GM12878 (cell line): ENCODE measurements around the gene PELO. TPM values are rescaled to one million over a fixed set of nuclear protein-coding genes. Genes with fewer than 3 reads are reported as not detected.

Source experiments
- ATAC-seq: fragments of 200-7000 bp; cut with Tn5 transposase; 3 replicates; pipeline ENCODE4 v1.9.1; 2020; ENCODE audit warnings: mild to moderate bottlenecking, moderate library complexity
- BruUV-seq: library from RNA; stranded (reverse); fragments of 400-500 nt; replicated peaks from 2 replicates; lab custom pipeline; 2021; lab: Mats Ljungman, UMichigan
- CTCF ChIA-PET: fragments of 300-600 bp; sonication (Branson Sonifier 250); formaldehyde crosslinking; extraction: SDS; loops from one replicate; lab custom pipeline; 2021; ENCODE audit warnings: inconsistent platforms; lab: Yijun Ruan, JAX
- POLR2A ChIA-PET: fragments of 350-600 bp; formaldehyde crosslinking; extraction: SDS; loops from one replicate; lab custom pipeline; 2021; ENCODE audit warnings: inconsistent platforms; lab: Charles Lee
- RAD21 ChIA-PET: fragments of 300-600 bp; sonication (Branson Sonifier 250); formaldehyde crosslinking; loops from one replicate; lab custom pipeline; 2023; ENCODE audit warnings: antibody characterized with exemption; ENCODE audit not compliant: unreplicated experiment; lab: Charles Lee
- SMC1A ChIA-PET: fragments of 300-600 bp; sonication (Branson Sonifier 250); formaldehyde crosslinking; loops from one replicate; lab custom pipeline; 2023; ENCODE audit not compliant: unreplicated experiment, uncharacterized antibody; lab: Charles Lee
- DNase-seq: peaks from one replicate; pipeline ENCODE4 v3.0.0-alpha.2; 2011; ENCODE audit warnings: low read depth, low spot score
- FAIRE-seq: peaks from 3 replicates; lab custom pipeline; 2011; peaks lifted over from hg19 to GRCh38; lab: Jason Lieb, UNC
- H2AFZ ChIP-seq: 2 replicates; pipeline ENCODE4 v1.6.0; 2011; ENCODE audit warnings: low read depth, low read length, control low read depth; ENCODE audit not compliant: control insufficient read depth
- H3K27ac ChIP-seq: 2 replicates; pipeline ENCODE4 v1.5.1; 2011; ENCODE audit warnings: control low read depth; ENCODE audit not compliant: control insufficient read depth, insufficient read depth
- H3K27me3 ChIP-seq, 2 experiments: replicated peaks in 1 of 2; 2 replicates each; pipeline versions ENCODE4 v1.6.0 to v1.6.1; 2011; ENCODE audit warnings: low read length in 1 of 2; ENCODE audit not compliant: control insufficient read depth in 2 of 2, insufficient read depth in 2 of 2
- H3K36me3 ChIP-seq, 2 experiments: 2 replicates each; pipeline ENCODE4 v1.5.1; 2011; ENCODE audit warnings: low read length in 1 of 2; ENCODE audit not compliant: control insufficient read depth in 2 of 2, insufficient read depth in 2 of 2
- H3K4me1 ChIP-seq: 2 replicates; pipeline ENCODE4 v1.6.1; 2011; ENCODE audit warnings: mild to moderate bottlenecking, low read length, moderate library complexity, mixed read lengths; ENCODE audit not compliant: control insufficient read depth, insufficient read depth
- H3K4me2 ChIP-seq: 2 replicates; pipeline ENCODE4 v1.6.0; 2011; ENCODE audit warnings: control low read depth; ENCODE audit not compliant: control insufficient read depth, insufficient read depth
- H3K4me3 ChIP-seq: fragments of 200-600 bp; sonication (generic); 2 replicates; pipeline ENCODE4 v1.5.1; 2016
- H3K79me2 ChIP-seq: 2 replicates; pipeline ENCODE4 v1.6.0; 2011; ENCODE audit warnings: low read length; ENCODE audit not compliant: control insufficient read depth, insufficient read depth
- H3K9ac ChIP-seq: 2 replicates; pipeline ENCODE4 v1.8.0; 2011; ENCODE audit warnings: low read length, control low read depth, mixed read lengths; ENCODE audit not compliant: control insufficient read depth, insufficient read depth
- H3K9me3 ChIP-seq: replicated peaks from 3 replicates; pipeline ENCODE4 v1.5.1; 2011; ENCODE audit warnings: mild to moderate bottlenecking, low read length; ENCODE audit not compliant: control insufficient read depth, insufficient read depth
- H4K20me1 ChIP-seq: 2 replicates; pipeline ENCODE4 v1.6.0; 2011; ENCODE audit not compliant: control insufficient read depth, insufficient read depth
- BHLHE40 ChIP-seq, 2 experiments: fragments of 450-650 bp in 1 of 2; IDR thresholded peaks; 2 replicates each; pipeline ENCODE4 v1.6.1; 2011 to 2017; ENCODE audit warnings: low read depth in 2 of 2, borderline replicate concordance in 1 of 2, improper control_type of control experiment in 1 of 2, low read length in 1 of 2, mild to moderate bottlenecking in 1 of 2
- BMI1 ChIP-seq: fragments of 450-650 bp; IDR thresholded peaks from 2 replicates; pipeline ENCODE4 v1.6.1; 2016; ENCODE audit warnings: mild to moderate bottlenecking, moderate library complexity, borderline replicate concordance
- CHD2 ChIP-seq: IDR thresholded peaks from 2 replicates; pipeline ENCODE4 v1.6.1; 2011; ENCODE audit warnings: low read depth, low read length, improper control_type of control experiment, borderline replicate concordance
- CREB1 ChIP-seq: IDR thresholded peaks from 2 replicates; pipeline ENCODE4 v1.6.1; 2012; ENCODE audit warnings: low read depth, mild to moderate bottlenecking, inconsistent platforms
- ESRRA ChIP-seq: IDR thresholded peaks from 2 replicates; pipeline ENCODE4 v1.6.1; 2012; ENCODE audit warnings: mild to moderate bottlenecking, low read length, improper control_type of control experiment
- MEF2B ChIP-seq: fragments of 450-650 bp; IDR thresholded peaks from 2 replicates; pipeline ENCODE4 v1.6.1; 2018; ENCODE audit warnings: mild to moderate bottlenecking, moderate library complexity; ENCODE audit not compliant: partially characterized antibody, poor library complexity, severe bottlenecking
- MXI1 ChIP-seq: fragments of 150-350 bp; IDR thresholded peaks from 2 replicates; pipeline ENCODE4 v1.6.1; 2011; ENCODE audit warnings: low read depth, mild to moderate bottlenecking, inconsistent platforms, low read length, improper control_type of control experiment
- SKIL ChIP-seq: fragments of 450-650 bp; IDR thresholded peaks from 2 replicates; pipeline ENCODE4 v1.6.1; 2017; ENCODE audit warnings: mild to moderate bottlenecking, low read depth, inconsistent platforms; ENCODE audit not compliant: poor library complexity, severe bottlenecking
- SMARCA5 ChIP-seq: fragments of 450-650 bp; IDR thresholded peaks from 2 replicates; pipeline ENCODE4 v1.6.1; 2017; ENCODE audit warnings: mild to moderate bottlenecking
- SMC3 ChIP-seq: IDR thresholded peaks from 2 replicates; pipeline ENCODE4 v1.6.1; 2011; ENCODE audit warnings: low read length, improper control_type of control experiment, borderline replicate concordance
- SP1 ChIP-seq: IDR thresholded peaks from one replicate; pipeline ENCODE4 v1.6.1; 2011; ENCODE audit warnings: low read depth, low read length
- TCF12 ChIP-seq: IDR thresholded peaks from 2 replicates; pipeline ENCODE4 v1.6.1; 2011; ENCODE audit warnings: low read depth, mild to moderate bottlenecking, low read length
- WGBS: methylation state at CpG from one replicate; pipeline ENCODE4 v1.1.6; 2016; ENCODE audit warnings: low lambda C conversion rate; ENCODE audit not compliant: insufficient replicate concordance, insufficient coverage; ENCODE audit errors: missing lambda C conversion rate; 5-methylcytosine and 5-hydroxymethylcytosine counted together
- in situ Hi-C: fragments of 300-500 bp; cut with MboI; formaldehyde crosslinking; loops from 9 replicates; pipeline ENCODE4 v1.14.3; 2018; ENCODE audit warnings: mixed read lengths
- intact Hi-C: fragments of 100-400 bp; cut with micrococcal nuclease; formaldehyde crosslinking; loops from one replicate; pipeline ENCODE4 v1.14.2; 2022; ENCODE audit not compliant: unreplicated experiment
- polyA plus RNA-seq, 11 experiments: library from polyadenylated mRNA; depleted of rRNA in 4 of 11; unstranded in 6 of 11; stranded (reverse) in 5 of 11; fragments of >200 nt; fragmentation: Nextera tagmentation in 4 of 11; fragmentation: Illumina TruSeq in 1 of 11; extraction: Ambion mirVana in 4 of 11; extraction: Trizol in 1 of 11; gene quantifications; 1 replicate in 1 of 11; 2 replicates in 10 of 11; pipeline versions ENCODE4 v1.2.1 to v1.2.3, GENCODE V29; 2011 to 2016; ENCODE audit warnings: inconsistent platforms in 2 of 11, missing spikeins in 2 of 11, low read depth in 1 of 11
- total RNA-seq, 4 experiments: library from RNA; depleted of rRNA in 3 of 4; stranded (reverse); fragments of >200 nt in 3 of 4; fragmentation: Illumina TruSeq in 1 of 4; extraction: Trizol in 1 of 4; gene quantifications; 2 replicates each; pipeline versions ENCODE4 v1.2.1 to v1.2.3, GENCODE V29; 2013 to 2021
- TF ChIP-seq, protein P1 (sequence below): IDR thresholded peaks from 2 replicates; pipeline ENCODE4 v1.6.1; 2012; ENCODE audit warnings: low read depth, low read length, improper control_type of control experiment
- TF ChIP-seq, protein P2 (sequence below): fragments of 450-650 bp; conservative IDR thresholded peaks from 2 replicates; pipeline ENCODE4 v1.6.1; 2017; ENCODE audit warnings: mild to moderate bottlenecking, moderate library complexity

The PELO gene
- total and polyA plus RNA-seq, 10 of the 15 experiments (the other 5 are each of a cell fraction or from before 2014, with no cell fraction given) = 5.6 to 11.9 (median 8.7) TPM

GRCh38 chr5:52798938-52799337 is 11.2 kb downstream of the PELO start (continued):
- TF ChIP-seq ESRRA = no peak
- TF ChIP-seq, protein P1, sequence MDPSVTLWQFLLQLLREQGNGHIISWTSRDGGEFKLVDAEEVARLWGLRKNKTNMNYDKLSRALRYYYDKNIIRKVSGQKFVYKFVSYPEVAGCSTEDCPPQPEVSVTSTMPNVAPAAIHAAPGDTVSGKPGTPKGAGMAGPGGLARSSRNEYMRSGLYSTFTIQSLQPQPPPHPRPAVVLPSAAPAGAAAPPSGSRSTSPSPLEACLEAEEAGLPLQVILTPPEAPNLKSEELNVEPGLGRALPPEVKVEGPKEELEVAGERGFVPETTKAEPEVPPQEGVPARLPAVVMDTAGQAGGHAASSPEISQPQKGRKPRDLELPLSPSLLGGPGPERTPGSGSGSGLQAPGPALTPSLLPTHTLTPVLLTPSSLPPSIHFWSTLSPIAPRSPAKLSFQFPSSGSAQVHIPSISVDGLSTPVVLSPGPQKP = no peak

DNA sequence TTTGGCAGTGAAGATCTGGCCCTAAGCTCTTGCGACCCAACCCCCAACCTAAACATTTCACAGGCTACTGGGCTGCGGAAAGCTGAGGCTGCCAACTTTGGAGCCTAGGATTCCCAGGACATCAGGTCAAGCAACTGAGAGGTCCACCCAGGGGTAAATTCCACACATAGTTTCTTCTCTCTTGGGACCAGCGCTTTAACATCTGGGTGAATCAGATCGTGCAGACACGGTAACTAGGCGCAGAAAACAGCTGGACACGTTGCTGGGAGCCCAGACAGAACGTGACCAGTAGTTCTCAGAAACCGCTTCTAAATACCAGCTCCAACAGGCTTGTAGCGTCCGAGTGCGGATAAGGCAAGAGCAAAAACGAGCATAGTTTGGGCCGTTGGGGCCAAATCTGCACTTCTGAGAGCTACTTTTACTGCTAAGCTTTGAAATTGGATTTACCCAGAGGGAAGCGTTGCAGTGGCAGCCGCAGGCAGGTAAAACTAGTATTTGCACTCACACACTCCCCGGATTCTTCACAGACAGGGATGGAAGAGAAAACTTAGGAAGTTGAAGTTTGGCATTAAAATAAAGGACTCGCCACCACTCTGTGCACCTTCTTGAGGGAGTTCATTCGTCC is 11.8 kb downstream of the PELO start:
- ChIA-PET SMC1A (interaction anchor here (0.9 to 1.9 kb wide), 10 partner anchors 9 to 116 kb away, joined by 3 to 13 read pairs (median 4); partner anchors contain the start of genes ITGA1 and PELO), CTCF (interaction anchor here (0.9 to 2.0 kb wide), 7 partner anchors 9 to 310 kb away, joined by 3 to 11 read pairs (median 5); partner anchors contain the start of genes ITGA1, MOCS2 and PELO), POLR2A (interaction anchor here (0.6 to 1.5 kb wide), 6 partner anchors 10 to 1511 kb away, joined by 3 to 8 read pairs (median 3); partner anchors contain the start of genes ARL15 and MOCS2), RAD21 (interaction anchor here (1.1 to 1.5 kb wide), 5 partner anchors 10 to 116 kb away, joined by 3 to 7 read pairs (median 4); partner anchors contain the start of genes ITGA1 and PELO)
- H3K27me3 ChIP-seq = no peaks in the 10 kb centered on the region
- H3K36me3 ChIP-seq = no peaks in the 10 kb centered on the region
- in situ Hi-C loops = loop anchor here (10.0 kb wide), 1 partner anchor 295 kb away; no protein-coding TSS in a partner anchor
- H3K9me3 ChIP-seq = no peaks in the 10 kb centered on the region
- WGBS = under 1% methylated on average over 19 of the region's 19 CpGs
- DNase-seq (no peak), ATAC-seq (peak; percentile 27), FAIRE-seq (peak; percentile 62)
- H2AFZ ChIP-seq = peak overlapping the region; percentile 95
- peak overlapping the region; percentile 72 for H3K9ac ChIP-seq
- BruUV-seq = TSS peak; percentile 95
- peak overlapping the region; percentile 90 for H3K4me3 ChIP-seq
- peaks cover 3% of the 10 kb centered on the region; the same call in 1 of the 2 replicates for H3K4me1 ChIP-seq
- peak overlapping the region; percentile 98 for H3K4me2 ChIP-seq
- peaks cover 39% of the 10 kb centered on the region for H3K79me2 ChIP-seq
- H4K20me1 ChIP-seq = no peaks in the 10 kb centered on the region
- H3K27ac ChIP-seq = peak overlapping the region; percentile 73
- intact Hi-C loops = no loop called here
- TF ChIP-seq CHD2 (0 out of 2 replicates have a peak, but pooled peaks have one; percentile 21), BMI1 (peak; percentile 47; the same call in 1 of the 2 replicates), SP1 (no peak), MXI1 (peak; percentile 49; the same call in 1 of the 2 replicates), SKIL (peak; percentile 48), MEF2B (peak; percentile 63), TCF12 (0 out of 2 replicates have a peak, but pooled peaks have one; percentile 32), BHLHE40 (IDR thresholded peaks at IDR 0.05; ENCODE audit: borderline replicate concordance in 1 of 2, low read depth in 2 of 2, low read length in 1 of 2) (peak; percentile 79), CREB1 (no peak), SMC3 (0 out of 2 replicates have a peak, but pooled peaks have one; percentile 14), SMARCA5 (0 out of 2 replicates have a peak, but pooled peaks have one; percentile 48)
- TF ChIP-seq, protein P2, sequence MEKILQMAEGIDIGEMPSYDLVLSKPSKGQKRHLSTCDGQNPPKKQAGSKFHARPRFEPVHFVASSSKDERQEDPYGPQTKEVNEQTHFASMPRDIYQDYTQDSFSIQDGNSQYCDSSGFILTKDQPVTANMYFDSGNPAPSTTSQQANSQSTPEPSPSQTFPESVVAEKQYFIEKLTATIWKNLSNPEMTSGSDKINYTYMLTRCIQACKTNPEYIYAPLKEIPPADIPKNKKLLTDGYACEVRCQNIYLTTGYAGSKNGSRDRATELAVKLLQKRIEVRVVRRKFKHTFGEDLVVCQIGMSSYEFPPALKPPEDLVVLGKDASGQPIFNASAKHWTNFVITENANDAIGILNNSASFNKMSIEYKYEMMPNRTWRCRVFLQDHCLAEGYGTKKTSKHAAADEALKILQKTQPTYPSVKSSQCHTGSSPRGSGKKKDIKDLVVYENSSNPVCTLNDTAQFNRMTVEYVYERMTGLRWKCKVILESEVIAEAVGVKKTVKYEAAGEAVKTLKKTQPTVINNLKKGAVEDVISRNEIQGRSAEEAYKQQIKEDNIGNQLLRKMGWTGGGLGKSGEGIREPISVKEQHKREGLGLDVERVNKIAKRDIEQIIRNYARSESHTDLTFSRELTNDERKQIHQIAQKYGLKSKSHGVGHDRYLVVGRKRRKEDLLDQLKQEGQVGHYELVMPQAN = peak; percentile 62; the same call in 1 of the 2 replicates
